Endothelial cell of umbilical vein (primary cell): ENCODE results near the gene RALGPS2. TPM values are rescaled to one million over a fixed set of nuclear protein-coding genes. Genes with fewer than 3 reads are reported as not detected.

Experiments used
- BruUV-seq: library from RNA; stranded (reverse); fragments of 400-500 nt; replicated peaks from 2 replicates; lab custom pipeline; 2021; lab: Mats Ljungman, UMichigan
- CTCF ChIA-PET: fragments of 300-600, 350-600 bp; sonication (Branson Sonifier 250); formaldehyde crosslinking; loops from one replicate; lab custom pipeline; 2021; ENCODE audit warnings: antibody characterized with exemption, inconsistent platforms; lab: Charles Lee
- POLR2A ChIA-PET: fragments of 300-600, 350-600 bp; sonication (Branson Sonifier 250); formaldehyde crosslinking; loops from one replicate; lab custom pipeline; 2021; ENCODE audit warnings: antibody characterized with exemption, inconsistent platforms; lab: Charles Lee
- DNase-seq: peaks from one replicate; pipeline ENCODE4 v3.0.0-alpha.2; 2011; ENCODE audit warnings: low read depth, low spot score
- FAIRE-seq: peaks from 2 replicates; lab custom pipeline; 2011; peaks lifted over from hg19 to GRCh38; lab: Jason Lieb, UNC
- H2AFZ ChIP-seq: 2 replicates; pipeline ENCODE4 v1.6.0; 2012; ENCODE audit warnings: low read depth, low read length, control low read depth, inconsistent platforms
- H3K27ac ChIP-seq: 2 replicates; pipeline ENCODE4 v1.5.1; 2011; ENCODE audit warnings: low read depth, mild to moderate bottlenecking, control low read depth, low read length, moderate library complexity; ENCODE audit not compliant: insufficient read depth
- H3K27me3 ChIP-seq, 2 experiments: 2 replicates each; pipeline versions ENCODE4 v1.6.0 to v1.6.1; 2011; ENCODE audit warnings: low read length in 2 of 2, mixed read lengths in 1 of 2; ENCODE audit not compliant: control insufficient read depth in 2 of 2, insufficient read depth in 2 of 2
- H3K36me3 ChIP-seq, 2 experiments: 2 replicates in 1 of 2; 3 replicates in 1 of 2; pipeline ENCODE4 v1.5.1; 2011; ENCODE audit warnings: low read length in 2 of 2, mild to moderate bottlenecking in 1 of 2, moderate library complexity in 1 of 2; ENCODE audit not compliant: control insufficient read depth in 2 of 2, insufficient read depth in 2 of 2; ENCODE audit errors: extremely low read depth in 1 of 2
- H3K4me1 ChIP-seq: 3 replicates; pipeline ENCODE4 v1.5.1; 2011; ENCODE audit warnings: mild to moderate bottlenecking, low read length; ENCODE audit not compliant: control insufficient read depth, insufficient read depth; ENCODE audit errors: extremely low read depth
- H3K4me2 ChIP-seq: 2 replicates; pipeline ENCODE4 v1.6.1; 2011; ENCODE audit warnings: low read length, control low read depth, mixed read lengths; ENCODE audit not compliant: insufficient read depth
- H3K4me3 ChIP-seq, 3 experiments: fragments of 200-600 bp in 1 of 3; sonication (generic), shearing (Covaris generic) in 1 of 3; replicated peaks in 1 of 3; 2 replicates each; pipeline ENCODE4 v1.5.1; 2011 to 2016; ENCODE audit warnings: control low read depth in 3 of 3, low read length in 3 of 3, mild to moderate bottlenecking in 2 of 3, inconsistent platforms in 1 of 3, low read depth in 1 of 3, moderate library complexity in 1 of 3; ENCODE audit not compliant: insufficient read depth in 1 of 3
- H3K79me2 ChIP-seq: 2 replicates; pipeline ENCODE4 v1.6.0; 2012; ENCODE audit warnings: low read length, inconsistent platforms; ENCODE audit not compliant: control insufficient read depth, insufficient read depth
- H3K9ac ChIP-seq: replicated peaks from 2 replicates; pipeline ENCODE3; 2011; ENCODE audit warnings: low read length, control low read depth; ENCODE audit not compliant: insufficient read depth; ENCODE audit errors: extremely low read depth
- H3K9me1 ChIP-seq: replicated peaks from 3 replicates; pipeline ENCODE4 v1.6.0; 2011; ENCODE audit warnings: mild to moderate bottlenecking, low read length; ENCODE audit not compliant: control insufficient read depth, insufficient read depth; ENCODE audit errors: extremely low read depth
- H3K9me3 ChIP-seq: replicated peaks from 2 replicates; pipeline ENCODE4 v1.5.1; 2012; ENCODE audit warnings: low read length, inconsistent platforms; ENCODE audit not compliant: control insufficient read depth, insufficient read depth
- H4K20me1 ChIP-seq: replicated peaks from 2 replicates; pipeline ENCODE3; 2011; ENCODE audit warnings: mild to moderate bottlenecking, low read length; ENCODE audit not compliant: control insufficient read depth, insufficient read depth; ENCODE audit errors: extremely low read depth
- EZH2 ChIP-seq: IDR thresholded peaks from 2 replicates; pipeline ENCODE4 v1.6.1; 2012; ENCODE audit warnings: borderline replicate concordance, low read depth, mild to moderate bottlenecking, moderate library complexity, low read length, inconsistent platforms; ENCODE audit not compliant: severe bottlenecking
- FOS ChIP-seq: IDR thresholded peaks from 2 replicates; pipeline ENCODE4 v1.6.1; 2011; ENCODE audit warnings: mild to moderate bottlenecking, low read length, moderate library complexity, borderline replicate concordance; ENCODE audit not compliant: insufficient read depth
- GATA2 ChIP-seq: IDR thresholded peaks from 2 replicates; pipeline ENCODE4 v1.7.0; 2011; ENCODE audit warnings: low read depth, mild to moderate bottlenecking, moderate library complexity, mixed read lengths, low read length; ENCODE audit not compliant: insufficient read length, insufficient read depth
- JUN ChIP-seq: IDR thresholded peaks from 2 replicates; pipeline ENCODE4 v1.6.1; 2011; ENCODE audit warnings: borderline replicate concordance, low read depth; ENCODE audit not compliant: insufficient read length, insufficient read depth
- MYC ChIP-seq: IDR thresholded peaks from one replicate; pipeline ENCODE4 v1.6.1; 2011; ENCODE audit warnings: mild to moderate bottlenecking, low read depth, low read length
- POLR2A ChIP-seq: IDR thresholded peaks from 2 replicates; pipeline ENCODE4 v1.6.1; 2012; ENCODE audit warnings: low read depth, mild to moderate bottlenecking, control low read depth, low read length
- POLR2AphosphoS5 ChIP-seq: IDR thresholded peaks from 2 replicates; pipeline ENCODE4 v1.6.1; 2012; ENCODE audit warnings: low read depth, mild to moderate bottlenecking, control low read depth, low read length, moderate library complexity; ENCODE audit not compliant: insufficient read depth
- dilution Hi-C: fragments of 300-500 bp; cut with MboI; formaldehyde crosslinking; loops from one replicate; pipeline ENCODE4 v1.15.0; 2019; ENCODE audit warnings: low sequenced_read_pairs; ENCODE audit not compliant: extremely low pct_ligation_motif_present
- intact Hi-C: fragments of 100-400 bp; cut with micrococcal nuclease; formaldehyde crosslinking; loops from one replicate; pipeline ENCODE4 v1.10.0; 2022
- polyA plus RNA-seq, 4 experiments: library from polyadenylated mRNA; depleted of rRNA in 3 of 4; stranded (reverse) in 3 of 4; unstranded in 1 of 4; fragments of >200 nt; gene quantifications; 2 replicates each; pipeline versions ENCODE4 v1.2.1 to v1.2.3, GENCODE V29; 2011 to 2012; ENCODE audit warnings: missing spikeins in 1 of 4
- total RNA-seq: library from RNA; stranded (reverse); gene quantifications from 2 replicates; pipeline ENCODE4 v1.2.3, GENCODE V29; 2021
- TF ChIP-seq, protein P1 (sequence below), 2 donors: IDR thresholded peaks; 1 replicate in 1 of 2; 2 replicates in 1 of 2; pipeline ENCODE4 v1.5.1; 2011; ENCODE audit warnings: low read length in 2 of 2, mild to moderate bottlenecking in 2 of 2, moderate library complexity in 2 of 2, control low read depth in 1 of 2, inconsistent platforms in 1 of 2, low read depth in 1 of 2; ENCODE audit not compliant: insufficient read depth in 1 of 2; ENCODE audit errors: extremely low read depth in 1 of 2
- TF ChIP-seq, protein P2 (sequence below): IDR thresholded peaks from 2 replicates; pipeline ENCODE4 v1.6.1; 2011; ENCODE audit not compliant: insufficient read depth, insufficient read length

The RALGPS2 gene
- total and polyA plus RNA-seq, 2 donors (not counting 3 experiments of a cell fraction or from before 2014, with no cell fraction given): 4.6 to 27.7 TPM

DNA sequence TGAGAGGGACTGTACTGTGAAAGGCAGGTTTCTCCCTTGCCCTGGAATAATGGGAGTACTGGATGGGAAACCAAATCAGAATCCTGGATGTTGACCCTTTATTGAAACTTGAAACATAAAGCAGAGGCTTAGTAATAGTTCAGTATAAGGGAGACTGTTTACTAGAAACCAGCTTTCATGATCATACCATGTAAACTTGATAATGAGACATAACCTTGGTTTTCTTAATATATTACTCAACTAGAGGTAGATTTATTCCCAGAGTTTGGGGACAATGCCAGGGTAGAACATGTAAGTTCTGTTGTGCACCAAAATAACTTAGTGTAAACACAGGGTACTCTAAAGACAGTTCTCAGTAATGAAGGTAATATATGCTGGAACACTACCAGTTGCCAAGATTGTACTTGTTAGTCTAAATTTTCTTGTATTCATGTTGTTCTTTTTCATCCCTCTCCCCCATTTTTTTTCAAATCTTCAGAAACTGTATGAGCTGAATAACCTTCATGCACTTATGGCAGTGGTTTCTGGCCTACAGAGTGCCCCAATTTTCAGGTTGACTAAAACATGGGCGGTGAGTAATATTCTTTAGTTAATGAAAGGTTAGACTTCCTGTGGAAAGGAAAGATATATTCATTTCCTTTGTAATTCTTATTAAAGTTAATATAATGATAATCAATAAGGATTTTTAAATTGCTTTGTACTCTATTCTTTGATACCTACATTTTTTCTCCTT is 96.3 kb downstream of the RALGPS2 start:
- no peaks in the 10 kb centered on the region for H3K27me3 ChIP-seq
- no peaks in the 10 kb centered on the region for H3K9me1 ChIP-seq
- POLR2A ChIA-PET: no interaction called here
- intact Hi-C loops (no loop called here), dilution Hi-C loops (no loop called here)
- no TSS peak for BruUV-seq
- H3K9ac ChIP-seq: no peak overlapping the region
- DNase-seq (no peak), FAIRE-seq (no peak)
- no peak overlapping the region for H3K4me2 ChIP-seq
- no peaks in the 10 kb centered on the region for H3K4me1 ChIP-seq
- no peak overlapping the region for H3K4me3 ChIP-seq
- H2AFZ ChIP-seq: no peak overlapping the region
- H3K36me3 ChIP-seq: no peaks in the 10 kb centered on the region
- CTCF ChIA-PET: no interaction called here
- no peak overlapping the region for H3K27ac ChIP-seq
- H3K79me2 ChIP-seq: no peaks in the 10 kb centered on the region
- peaks cover 2% of the 10 kb centered on the region for H4K20me1 ChIP-seq
- no peaks in the 10 kb centered on the region for H3K9me3 ChIP-seq
- TF ChIP-seq MYC (no peak), POLR2A (no peak), POLR2AphosphoS5 (no peak), FOS (no peak), GATA2 (no peak), EZH2 (no peak), JUN (no peak)
- TF ChIP-seq, protein P1, sequence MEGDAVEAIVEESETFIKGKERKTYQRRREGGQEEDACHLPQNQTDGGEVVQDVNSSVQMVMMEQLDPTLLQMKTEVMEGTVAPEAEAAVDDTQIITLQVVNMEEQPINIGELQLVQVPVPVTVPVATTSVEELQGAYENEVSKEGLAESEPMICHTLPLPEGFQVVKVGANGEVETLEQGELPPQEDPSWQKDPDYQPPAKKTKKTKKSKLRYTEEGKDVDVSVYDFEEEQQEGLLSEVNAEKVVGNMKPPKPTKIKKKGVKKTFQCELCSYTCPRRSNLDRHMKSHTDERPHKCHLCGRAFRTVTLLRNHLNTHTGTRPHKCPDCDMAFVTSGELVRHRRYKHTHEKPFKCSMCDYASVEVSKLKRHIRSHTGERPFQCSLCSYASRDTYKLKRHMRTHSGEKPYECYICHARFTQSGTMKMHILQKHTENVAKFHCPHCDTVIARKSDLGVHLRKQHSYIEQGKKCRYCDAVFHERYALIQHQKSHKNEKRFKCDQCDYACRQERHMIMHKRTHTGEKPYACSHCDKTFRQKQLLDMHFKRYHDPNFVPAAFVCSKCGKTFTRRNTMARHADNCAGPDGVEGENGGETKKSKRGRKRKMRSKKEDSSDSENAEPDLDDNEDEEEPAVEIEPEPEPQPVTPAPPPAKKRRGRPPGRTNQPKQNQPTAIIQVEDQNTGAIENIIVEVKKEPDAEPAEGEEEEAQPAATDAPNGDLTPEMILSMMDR (IDR thresholded peaks at IDR 0.05; ENCODE audit: extremely low read depth in 1 of 2, insufficient read depth in 1 of 2, low read depth in 1 of 2, low read length in 2 of 2): no peak
- TF ChIP-seq, protein P2, sequence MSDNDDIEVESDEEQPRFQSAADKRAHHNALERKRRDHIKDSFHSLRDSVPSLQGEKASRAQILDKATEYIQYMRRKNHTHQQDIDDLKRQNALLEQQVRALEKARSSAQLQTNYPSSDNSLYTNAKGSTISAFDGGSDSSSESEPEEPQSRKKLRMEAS: no peak
